ENCODE results near the gene MCC. TPM values are rescaled to one million over a fixed set of nuclear protein-coding genes. Genes with fewer than 3 reads are reported as not detected.

The MCC gene
- total and polyA plus RNA-seq, 2 experiments from 2014 or later: 8.3 to 31.5 TPM

DNA sequence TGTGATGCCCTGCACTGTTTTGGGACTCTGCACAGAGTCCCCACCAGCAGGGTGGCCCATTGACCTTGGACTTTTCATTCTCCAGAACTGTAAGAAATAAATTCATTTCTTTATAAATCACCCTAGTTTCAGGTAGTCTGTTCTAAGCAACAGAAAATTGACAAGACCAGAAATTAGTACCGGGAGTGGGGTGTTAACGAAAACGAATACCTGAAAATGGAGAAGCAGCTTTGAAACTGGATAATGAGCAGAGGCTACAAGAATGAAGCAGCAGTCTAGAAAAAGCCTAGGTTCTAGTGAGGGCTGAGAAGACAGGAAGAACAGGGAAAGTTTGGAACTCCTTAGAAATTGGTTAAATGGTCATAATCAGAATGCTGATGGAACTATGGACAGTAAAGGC is 2.1 kb upstream of the MCC start:
- no peaks in the 10 kb centered on the region for H3K9me2 ChIP-seq (replicated peaks; ENCODE audit: insufficient read depth)
- no peak overlapping the region for H2AFZ ChIP-seq
- H3K27ac ChIP-seq: no peak overlapping the region
- no peaks in the 10 kb centered on the region for H3K36me3 ChIP-seq (replicated peaks; ENCODE audit: insufficient read depth, low read depth)
- H4K20me1 ChIP-seq (ENCODE audit: insufficient read depth, poor library complexity, severe bottlenecking): no peaks in the 10 kb centered on the region
- WGBS (ENCODE audit: low lambda C conversion rate, missing lambda C conversion rate): 97% methylated on average over 3 of the region's 3 CpGs
- H3K79me2 ChIP-seq: no peaks in the 10 kb centered on the region
- DNase-seq (ENCODE audit: low spot score): no peak
- TF ChIP-seq EZH2phosphoT487 (IDR thresholded peaks at IDR 0.05; ENCODE audit: low read depth, severe bottlenecking, unreplicated experiment) (no peak), EZH2 (IDR thresholded peaks at IDR 0.05; ENCODE audit: borderline replicate concordance) (no peak)
- TF ChIP-seq, protein P1, sequence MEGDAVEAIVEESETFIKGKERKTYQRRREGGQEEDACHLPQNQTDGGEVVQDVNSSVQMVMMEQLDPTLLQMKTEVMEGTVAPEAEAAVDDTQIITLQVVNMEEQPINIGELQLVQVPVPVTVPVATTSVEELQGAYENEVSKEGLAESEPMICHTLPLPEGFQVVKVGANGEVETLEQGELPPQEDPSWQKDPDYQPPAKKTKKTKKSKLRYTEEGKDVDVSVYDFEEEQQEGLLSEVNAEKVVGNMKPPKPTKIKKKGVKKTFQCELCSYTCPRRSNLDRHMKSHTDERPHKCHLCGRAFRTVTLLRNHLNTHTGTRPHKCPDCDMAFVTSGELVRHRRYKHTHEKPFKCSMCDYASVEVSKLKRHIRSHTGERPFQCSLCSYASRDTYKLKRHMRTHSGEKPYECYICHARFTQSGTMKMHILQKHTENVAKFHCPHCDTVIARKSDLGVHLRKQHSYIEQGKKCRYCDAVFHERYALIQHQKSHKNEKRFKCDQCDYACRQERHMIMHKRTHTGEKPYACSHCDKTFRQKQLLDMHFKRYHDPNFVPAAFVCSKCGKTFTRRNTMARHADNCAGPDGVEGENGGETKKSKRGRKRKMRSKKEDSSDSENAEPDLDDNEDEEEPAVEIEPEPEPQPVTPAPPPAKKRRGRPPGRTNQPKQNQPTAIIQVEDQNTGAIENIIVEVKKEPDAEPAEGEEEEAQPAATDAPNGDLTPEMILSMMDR (IDR thresholded peaks at IDR 0.05; ENCODE audit: poor library complexity): no peak
- no peak overlapping the region for H3K4me3 ChIP-seq
- peaks cover 6% of the 10 kb centered on the region for H3K9me3 ChIP-seq (ENCODE audit: low read depth)
- H3K4me1 ChIP-seq (ENCODE audit: insufficient read depth): no peaks in the 10 kb centered on the region
- H3K4me2 ChIP-seq: no peak overlapping the region
- H3K27me3 ChIP-seq: peaks cover 10% of the 10 kb centered on the region

DNA sequence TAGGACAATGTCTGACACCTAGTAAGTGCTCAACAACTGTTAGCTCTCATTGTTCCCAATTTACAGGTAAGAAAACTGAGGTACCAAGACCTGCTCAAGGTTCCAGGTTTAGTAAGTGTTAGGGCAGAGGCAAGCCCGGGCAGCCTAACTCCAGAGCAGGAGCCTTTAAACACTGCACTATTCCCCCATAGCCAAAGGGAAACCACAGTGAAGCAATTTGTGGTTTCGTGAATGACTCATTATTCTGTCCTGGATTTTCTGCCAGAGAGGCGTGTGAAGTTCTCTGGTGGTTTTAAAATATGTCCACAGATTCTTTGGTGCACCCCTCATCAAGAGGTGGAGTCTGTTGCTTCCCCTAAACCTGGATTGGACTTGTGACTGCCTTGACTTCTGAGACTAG is 1.0 kb upstream of the MCC start:
- Histone ChIP-seq H4K20me1 (ENCODE audit: insufficient read depth, poor library complexity, severe bottlenecking) (no peaks in the 10 kb centered on the region), H3K27ac (peak overlapping the region; percentile 48), H3K36me3 (replicated peaks; ENCODE audit: insufficient read depth, low read depth) (no peaks in the 10 kb centered on the region), H2AFZ (no peak overlapping the region), H3K4me3 (no peak overlapping the region), H3K9me3 (ENCODE audit: low read depth) (peaks cover 6% of the 10 kb centered on the region), H3K4me1 (ENCODE audit: insufficient read depth) (no peaks in the 10 kb centered on the region), H3K79me2 (no peaks in the 10 kb centered on the region), H3K27me3 (peaks cover 11% of the 10 kb centered on the region), H3K4me2 (peak overlapping the region; percentile 93), H3K9me2 (replicated peaks; ENCODE audit: insufficient read depth) (no peaks in the 10 kb centered on the region)
- TF ChIP-seq, protein P1 (IDR thresholded peaks at IDR 0.05; ENCODE audit: poor library complexity): no peak
- no peak for TF ChIP-seq EZH2 (IDR thresholded peaks at IDR 0.05; ENCODE audit: borderline replicate concordance)
- no peak for TF ChIP-seq EZH2phosphoT487 (IDR thresholded peaks at IDR 0.05; ENCODE audit: low read depth, severe bottlenecking, unreplicated experiment)
- WGBS (ENCODE audit: low lambda C conversion rate, missing lambda C conversion rate): 57% methylated on average over 3 of the region's 3 CpGs
- DNase-seq (ENCODE audit: low spot score): peak; percentile 57

DNA sequence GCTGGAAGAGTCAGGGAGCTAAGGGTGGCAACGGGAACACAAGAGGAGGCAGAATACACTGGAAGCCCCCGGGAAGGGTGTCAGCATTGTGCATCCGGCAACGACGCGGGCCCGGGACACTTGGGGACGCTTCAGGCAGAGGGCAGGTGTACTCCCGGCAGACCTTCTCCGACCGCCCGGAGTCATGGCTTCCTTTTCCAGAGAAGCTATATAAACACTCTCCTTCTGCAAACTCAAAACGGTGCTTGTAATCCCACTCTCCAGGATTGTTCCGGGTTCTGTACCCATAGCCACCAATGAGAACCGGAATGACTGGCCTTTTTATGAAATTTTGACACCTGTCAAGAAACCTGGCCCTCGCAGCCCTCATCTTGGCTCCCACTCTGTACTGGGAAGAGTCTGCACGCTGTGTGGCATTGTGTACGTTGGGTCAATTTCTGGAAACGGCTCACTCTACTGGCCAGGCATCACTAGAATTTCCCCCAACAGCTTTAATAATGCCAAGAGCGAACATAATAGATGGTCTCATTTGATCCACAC is 462 bp upstream of the MCC start:
- Histone ChIP-seq H3K27ac (peak overlapping the region; percentile 48), H3K27me3 (peaks cover 11% of the 10 kb centered on the region), H3K4me1 (ENCODE audit: insufficient read depth) (no peaks in the 10 kb centered on the region), H3K9me2 (replicated peaks; ENCODE audit: insufficient read depth) (no peaks in the 10 kb centered on the region), H4K20me1 (ENCODE audit: insufficient read depth, poor library complexity, severe bottlenecking) (no peaks in the 10 kb centered on the region), H3K4me3 (peak overlapping the region; percentile 82), H3K79me2 (no peaks in the 10 kb centered on the region), H3K9me3 (ENCODE audit: low read depth) (peaks cover 6% of the 10 kb centered on the region), H3K4me2 (peak overlapping the region; percentile 93), H2AFZ (peak overlapping the region; percentile 79), H3K36me3 (replicated peaks; ENCODE audit: insufficient read depth, low read depth) (no peaks in the 10 kb centered on the region)
- TF ChIP-seq EZH2phosphoT487 (IDR thresholded peaks at IDR 0.05; ENCODE audit: low read depth, severe bottlenecking, unreplicated experiment) (no peak), EZH2 (IDR thresholded peaks at IDR 0.05; ENCODE audit: borderline replicate concordance) (no peak)
- TF ChIP-seq, protein P1 (IDR thresholded peaks at IDR 0.05; ENCODE audit: poor library complexity): no peak
- DNase-seq (ENCODE audit: low spot score): no peak
- WGBS (ENCODE audit: low lambda C conversion rate, missing lambda C conversion rate): 16% methylated on average over 20 of the region's 20 CpGs

Measured in hepatocyte (in vitro differentiated cells).